GM13976 (cell line): ENCODE data around the gene ATP2B2.

ENCODE experiments used
- DNase-seq: peaks from one replicate; pipeline ENCODE4 v3.0.0; 2012; ENCODE audit warnings: low spot score
- in situ Hi-C: fragments of 300-500 bp; cut with MboI; formaldehyde crosslinking; loops from one replicate; pipeline ENCODE4 v1.12.0; 2022; ENCODE audit warnings: low sequenced_read_pairs, mixed read lengths, inconsistent platforms; ENCODE audit not compliant: unreplicated experiment
- TF ChIP-seq, protein P1 (sequence below): IDR thresholded peaks from 2 replicates; pipeline ENCODE4 v1.5.1; 2012; ENCODE audit warnings: borderline replicate concordance, mild to moderate bottlenecking; ENCODE audit not compliant: insufficient read depth; ENCODE audit errors: extremely low read depth, missing control alignments, control extremely low read depth

ATP2B2 gene

DNA sequence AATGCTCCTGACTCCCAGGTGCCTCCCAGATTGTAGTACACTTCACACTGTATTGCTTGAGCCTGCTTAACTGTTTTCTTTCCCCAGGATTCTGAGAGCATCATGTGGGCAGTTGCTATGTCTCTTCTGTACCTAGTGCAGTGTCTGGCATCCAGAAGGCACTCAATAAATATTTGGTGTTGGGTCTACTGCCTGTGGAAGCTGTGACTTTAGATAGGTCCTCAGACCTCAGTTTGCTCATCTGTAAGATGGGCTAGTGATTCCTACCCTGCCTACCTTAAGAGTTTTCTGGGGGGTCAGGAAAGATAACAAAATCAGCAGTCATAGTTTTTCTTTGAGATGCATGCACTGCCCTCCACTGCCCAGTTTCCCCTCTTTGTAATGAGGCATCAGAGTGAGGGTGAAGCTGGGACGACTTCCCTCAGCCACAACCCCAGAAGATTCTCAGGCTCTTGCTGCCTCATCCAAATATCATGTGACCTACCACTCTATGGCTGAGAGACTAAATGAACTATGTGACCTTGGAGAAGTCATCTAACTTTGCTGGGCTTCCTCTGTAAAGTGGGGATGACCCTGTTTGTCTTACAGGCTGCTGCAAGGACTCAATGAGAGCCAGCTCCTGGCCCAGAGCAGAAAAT is 50.4 kb downstream of the ATP2B2 start:
- DNase-seq: no peak
- TF ChIP-seq, protein P1, sequence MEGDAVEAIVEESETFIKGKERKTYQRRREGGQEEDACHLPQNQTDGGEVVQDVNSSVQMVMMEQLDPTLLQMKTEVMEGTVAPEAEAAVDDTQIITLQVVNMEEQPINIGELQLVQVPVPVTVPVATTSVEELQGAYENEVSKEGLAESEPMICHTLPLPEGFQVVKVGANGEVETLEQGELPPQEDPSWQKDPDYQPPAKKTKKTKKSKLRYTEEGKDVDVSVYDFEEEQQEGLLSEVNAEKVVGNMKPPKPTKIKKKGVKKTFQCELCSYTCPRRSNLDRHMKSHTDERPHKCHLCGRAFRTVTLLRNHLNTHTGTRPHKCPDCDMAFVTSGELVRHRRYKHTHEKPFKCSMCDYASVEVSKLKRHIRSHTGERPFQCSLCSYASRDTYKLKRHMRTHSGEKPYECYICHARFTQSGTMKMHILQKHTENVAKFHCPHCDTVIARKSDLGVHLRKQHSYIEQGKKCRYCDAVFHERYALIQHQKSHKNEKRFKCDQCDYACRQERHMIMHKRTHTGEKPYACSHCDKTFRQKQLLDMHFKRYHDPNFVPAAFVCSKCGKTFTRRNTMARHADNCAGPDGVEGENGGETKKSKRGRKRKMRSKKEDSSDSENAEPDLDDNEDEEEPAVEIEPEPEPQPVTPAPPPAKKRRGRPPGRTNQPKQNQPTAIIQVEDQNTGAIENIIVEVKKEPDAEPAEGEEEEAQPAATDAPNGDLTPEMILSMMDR: no peak
- in situ Hi-C loops: no loop called here

DNA sequence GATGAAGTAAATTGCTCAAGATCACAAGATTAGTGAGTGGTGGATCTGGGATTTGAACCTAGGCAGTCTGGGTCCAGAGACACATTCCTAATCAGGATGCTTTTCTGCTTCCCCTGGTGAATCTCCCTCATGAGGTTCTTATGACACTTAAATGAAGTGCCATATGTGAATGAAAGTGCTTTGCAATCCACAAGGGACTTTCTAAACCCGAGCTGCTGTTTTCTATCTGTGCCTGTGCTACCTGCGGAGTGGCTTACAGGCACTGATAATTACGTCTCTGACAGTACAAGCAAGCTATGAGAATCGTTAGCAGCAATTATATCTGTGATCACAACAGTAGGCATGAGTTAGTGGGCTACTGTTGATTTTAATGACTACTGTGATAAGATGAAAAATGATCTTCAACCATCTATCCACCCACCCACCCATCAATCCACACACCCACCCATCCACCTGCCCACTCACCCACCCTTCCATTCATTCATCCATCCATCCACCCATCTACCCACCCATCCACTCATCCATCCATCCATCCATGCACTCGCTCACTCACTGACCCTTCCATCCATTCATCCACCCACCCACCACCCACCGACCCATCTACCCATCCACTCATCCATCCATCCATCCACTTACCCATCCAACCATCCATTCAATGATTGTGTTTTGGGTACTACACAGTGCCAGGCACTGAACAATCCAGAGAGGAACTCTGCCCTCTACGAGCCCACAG is 51.8 kb downstream of the ATP2B2 start:
- no peak for DNase-seq
- TF ChIP-seq, protein P1: no peak
- in situ Hi-C loops: no loop called here

DNA sequence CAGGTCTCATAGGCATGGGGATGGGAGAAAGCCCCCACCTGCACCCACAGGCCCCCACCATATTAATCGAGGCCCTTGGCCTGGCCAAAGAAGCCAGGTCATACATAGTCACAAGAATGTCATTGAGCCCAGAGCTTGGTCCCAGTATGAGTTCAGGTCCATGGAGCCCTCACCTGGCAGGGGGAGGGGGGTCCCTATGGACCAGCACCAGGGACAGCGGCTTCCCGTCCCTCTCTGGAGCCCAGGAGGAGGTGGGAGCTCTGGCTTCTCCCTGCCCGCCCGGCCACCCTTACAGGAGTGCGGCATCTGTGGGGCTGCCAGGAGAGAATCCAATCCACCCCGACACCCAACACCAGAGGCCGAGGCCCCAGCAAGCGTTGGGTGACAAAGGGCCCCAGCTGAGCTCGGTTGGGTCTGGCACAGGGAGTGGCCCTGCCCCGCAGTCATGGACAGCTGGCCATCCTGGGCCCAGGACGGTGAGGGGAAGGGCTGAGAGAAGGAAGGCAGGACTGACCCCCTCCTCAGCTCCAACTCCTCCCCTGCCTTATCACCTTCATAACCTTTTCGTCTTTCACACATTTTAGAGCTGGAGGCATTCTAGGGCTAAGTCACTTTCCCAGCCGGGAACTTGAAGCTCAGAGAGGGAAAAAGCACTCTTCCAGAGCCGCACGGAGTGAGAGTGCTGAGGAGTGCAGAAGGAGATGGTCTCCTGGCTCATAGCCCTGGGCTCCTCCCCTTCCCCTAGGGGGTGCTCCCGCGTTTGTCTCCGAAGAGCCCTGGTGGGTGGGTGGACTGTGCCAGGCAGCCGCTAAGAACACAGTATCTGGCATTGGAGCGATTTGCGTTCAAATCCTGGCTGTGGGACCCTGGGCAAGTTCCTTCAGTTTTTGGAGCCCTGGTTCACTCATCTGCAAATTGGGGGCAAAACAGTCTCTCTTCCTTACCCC is 54.6 kb downstream of the ATP2B2 start:
- in situ Hi-C loops: no loop called here
- TF ChIP-seq, protein P1: no peak
- no peak for DNase-seq

DNA sequence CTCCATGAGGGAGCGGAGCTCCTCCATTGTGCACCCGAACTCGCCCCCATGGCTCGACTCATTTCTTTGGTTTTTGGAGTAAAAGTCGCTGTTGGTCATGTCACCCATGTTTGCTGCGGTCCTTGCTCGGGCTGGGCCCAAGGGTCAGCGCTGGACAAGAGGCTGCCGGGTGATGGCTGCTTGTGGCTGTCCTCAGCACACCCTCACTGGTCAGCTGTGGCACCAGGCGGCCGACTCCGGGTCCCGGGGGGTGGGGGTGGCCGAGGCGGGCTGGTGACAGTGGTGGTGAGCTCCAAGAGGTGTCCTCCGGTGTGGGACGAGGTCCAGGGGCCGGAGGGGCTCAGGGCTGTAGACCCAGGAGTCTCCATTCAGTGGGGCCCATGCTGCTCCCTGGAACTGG is 56.0 kb downstream of the ATP2B2 start:
- in situ Hi-C loops: no loop called here
- DNase-seq: no peak
- TF ChIP-seq, protein P1: no peak

GRCh38 chr3:10448544-10448943 is 56.8 kb downstream of the ATP2B2 start:
- in situ Hi-C loops: no loop called here
- TF ChIP-seq, protein P1: no peak

DNA sequence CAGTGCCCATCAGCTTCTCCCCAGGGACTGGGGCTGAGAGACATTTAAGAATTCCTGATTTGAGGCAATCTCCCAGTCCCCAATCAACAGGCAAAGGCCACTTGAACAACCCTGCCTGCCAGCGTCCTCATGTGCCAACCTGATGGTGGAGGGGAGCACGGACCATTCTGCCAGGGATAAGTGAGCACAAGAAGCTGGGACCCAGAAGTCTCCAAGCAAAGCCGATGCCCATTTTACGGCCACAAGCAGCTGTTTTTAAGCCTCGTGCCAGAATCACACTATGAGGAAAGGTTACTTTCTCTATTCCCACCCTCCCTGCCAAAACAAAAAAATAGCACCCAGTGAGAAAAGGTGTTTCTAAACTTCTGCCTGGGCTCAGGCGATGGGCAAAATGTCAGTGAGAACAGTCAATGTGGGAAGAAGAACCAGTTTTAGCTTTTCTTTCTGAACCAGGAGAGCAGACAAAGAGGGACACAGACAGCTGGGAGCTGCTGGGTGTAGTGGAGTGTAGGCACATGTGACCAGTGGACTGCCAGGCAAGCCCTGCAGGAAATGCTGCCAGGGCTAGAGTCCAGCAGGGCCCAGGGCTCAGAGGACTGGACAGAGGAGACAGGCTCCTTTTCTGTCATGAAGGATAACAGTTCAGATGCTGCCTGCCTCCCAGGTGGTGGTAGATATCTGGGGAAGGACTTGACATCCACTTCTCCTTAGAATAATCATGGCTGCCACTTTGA is 57.7 kb downstream of the ATP2B2 start:
- TF ChIP-seq, protein P1: no peak
- no peak for DNase-seq
- in situ Hi-C loops: no loop called here

More at GRCh38 chr3:10448544-10448943, 56.8 kb downstream of the ATP2B2 start:
- DNase-seq: no peak
